AG04449 (cell line): Measurements from ENCODE around the gene CTNNA2.

ENCODE experiments used
- CTCF ChIA-PET: fragments of 350-600 bp; formaldehyde crosslinking; extraction: SDS; loops from one replicate; lab custom pipeline; 2021; ENCODE audit warnings: antibody characterized with exemption; lab: Yijun Ruan, JAX
- POLR2A ChIA-PET: fragments of 400-600, 350-600 bp; formaldehyde crosslinking; extraction: SDS; loops from one replicate; lab custom pipeline; 2020; ENCODE audit warnings: antibody characterized with exemption, inconsistent platforms; lab: Yijun Ruan, JAX
- DNase-seq: peaks from one replicate; pipeline ENCODE4 v3.0.0-alpha.2; 2010; ENCODE audit warnings: low read depth, low spot score
- H3K4me3 ChIP-seq: 2 replicates; pipeline ENCODE4 v1.5.1; 2011; ENCODE audit warnings: low read depth, mild to moderate bottlenecking, control low read depth, low read length
- TF ChIP-seq, protein P1 (sequence below): IDR thresholded peaks from one replicate; pipeline ENCODE4 v1.5.1; 2011; ENCODE audit warnings: mild to moderate bottlenecking, moderate library complexity, low read length, control low read depth, inconsistent platforms; ENCODE audit not compliant: insufficient read depth; ENCODE audit errors: missing control alignments

CTNNA2 gene

GRCh38 chr2:80073134-80073561, 560.3 kb downstream of the CTNNA2 start:
- TF ChIP-seq, protein P1, sequence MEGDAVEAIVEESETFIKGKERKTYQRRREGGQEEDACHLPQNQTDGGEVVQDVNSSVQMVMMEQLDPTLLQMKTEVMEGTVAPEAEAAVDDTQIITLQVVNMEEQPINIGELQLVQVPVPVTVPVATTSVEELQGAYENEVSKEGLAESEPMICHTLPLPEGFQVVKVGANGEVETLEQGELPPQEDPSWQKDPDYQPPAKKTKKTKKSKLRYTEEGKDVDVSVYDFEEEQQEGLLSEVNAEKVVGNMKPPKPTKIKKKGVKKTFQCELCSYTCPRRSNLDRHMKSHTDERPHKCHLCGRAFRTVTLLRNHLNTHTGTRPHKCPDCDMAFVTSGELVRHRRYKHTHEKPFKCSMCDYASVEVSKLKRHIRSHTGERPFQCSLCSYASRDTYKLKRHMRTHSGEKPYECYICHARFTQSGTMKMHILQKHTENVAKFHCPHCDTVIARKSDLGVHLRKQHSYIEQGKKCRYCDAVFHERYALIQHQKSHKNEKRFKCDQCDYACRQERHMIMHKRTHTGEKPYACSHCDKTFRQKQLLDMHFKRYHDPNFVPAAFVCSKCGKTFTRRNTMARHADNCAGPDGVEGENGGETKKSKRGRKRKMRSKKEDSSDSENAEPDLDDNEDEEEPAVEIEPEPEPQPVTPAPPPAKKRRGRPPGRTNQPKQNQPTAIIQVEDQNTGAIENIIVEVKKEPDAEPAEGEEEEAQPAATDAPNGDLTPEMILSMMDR = peak; percentile 61
- ChIA-PET POLR2A (no interaction called here), CTCF (interaction anchor here (0.7 to 13.2 kb wide), 29 partner anchors 8 to 427 kb away, joined by 3 to 172 read pairs (median 6); no protein-coding TSS in a partner anchor)
- DNase-seq = no peak
- H3K4me3 ChIP-seq = no peak overlapping the region

DNA sequence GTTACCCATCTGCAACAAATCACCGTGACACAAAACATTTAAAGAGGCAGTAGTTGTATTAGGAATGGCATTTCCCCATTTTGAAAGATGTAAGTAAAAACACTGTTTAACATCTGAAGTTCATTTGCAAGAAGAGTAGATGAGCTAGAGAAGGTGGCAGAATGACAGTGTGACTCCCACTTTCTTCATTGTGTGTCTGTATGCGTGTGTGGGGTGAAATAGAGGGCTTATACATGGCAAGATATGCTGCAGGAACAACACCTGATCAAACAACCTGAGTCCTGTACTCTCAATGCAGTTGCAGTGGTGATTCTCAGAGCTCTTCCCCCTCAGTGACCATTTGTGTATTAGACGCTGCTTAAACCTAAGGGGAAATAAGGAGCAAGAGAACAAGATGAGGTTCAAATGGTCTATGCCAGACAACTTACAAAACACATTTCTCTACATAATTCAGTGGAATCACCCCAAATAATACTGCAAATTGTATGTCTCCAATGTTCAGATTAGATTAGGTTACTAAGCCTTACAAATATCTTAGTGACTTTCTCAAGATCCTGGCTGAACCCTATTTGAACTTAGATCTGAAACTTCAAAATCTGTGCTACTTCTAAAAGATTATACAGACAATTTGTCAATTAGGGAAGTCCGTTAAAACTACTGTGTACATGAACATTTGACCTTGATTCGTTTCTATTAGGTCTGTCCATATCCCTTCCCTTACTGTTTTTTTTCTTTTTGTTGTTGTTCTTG, 561.6 kb downstream of the CTNNA2 start:
- no peak overlapping the region for H3K4me3 ChIP-seq
- TF ChIP-seq, protein P1 = no peak
- DNase-seq = no peak
- POLR2A ChIA-PET = no interaction called here
- CTCF ChIA-PET = interaction anchor here (0.5 to 13.2 kb wide), 26 partner anchors 8 to 425 kb away, joined by 3 to 172 read pairs (median 5); no protein-coding TSS in a partner anchor

- CTCF ChIA-PET = interaction anchor here (13.2 kb wide), 1 partner anchor 163 kb away, joined by 172 read pairs; no protein-coding TSS in a partner anchor
- no peak overlapping the region for H3K4me3 ChIP-seq
- no peak for DNase-seq
- TF ChIP-seq, protein P1 = no peak
- POLR2A ChIA-PET = no interaction called here
These were observed 562.9 kb downstream of the CTNNA2 start for GRCh38 chr2:80075719-80076118.

- CTCF ChIA-PET = interaction anchor here (1.0 to 13.2 kb wide), 2 partner anchors 91 to 160 kb away, joined by 3 to 172 read pairs; no protein-coding TSS in a partner anchor
These were observed 565.6 kb downstream of the CTNNA2 start for GRCh38 chr2:80078290-80079036.

DNA sequence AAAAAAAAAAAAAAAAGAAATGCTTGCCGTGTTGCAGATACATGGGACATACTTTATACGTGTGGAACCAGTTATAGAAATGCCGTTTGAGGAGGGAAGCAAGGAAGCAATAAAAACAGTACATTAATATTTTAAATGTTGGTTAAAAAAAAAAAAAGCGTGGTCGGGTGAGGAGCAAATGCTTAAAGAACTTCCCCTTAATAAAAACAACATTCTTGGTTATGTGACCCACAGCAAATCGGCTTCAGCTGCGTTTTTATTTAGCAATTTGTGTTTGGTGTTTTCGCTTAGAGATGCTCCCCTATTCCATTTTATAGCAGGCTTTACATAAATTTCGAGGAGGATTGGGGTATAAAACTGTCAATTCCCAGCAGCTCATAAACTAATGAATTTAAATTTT, 568.1 kb downstream of the CTNNA2 start:
- TF ChIP-seq, protein P1 = no peak
- CTCF ChIA-PET = interaction anchor here (1.3 to 13.2 kb wide), 3 partner anchors 9 to 158 kb away, joined by 5 to 172 read pairs (median 9); no protein-coding TSS in a partner anchor
- peak overlapping the region; percentile 24 for H3K4me3 ChIP-seq
- DNase-seq = no peak
- POLR2A ChIA-PET = no interaction called here

More at GRCh38 chr2:80078290-80079036, 565.6 kb downstream of the CTNNA2 start:
- TF ChIP-seq, protein P1 = no peak
- no peak for DNase-seq
- H3K4me3 ChIP-seq = no peak overlapping the region
- POLR2A ChIA-PET = no interaction called here
